ENCODE measurements around the gene CCL5.

DNA sequence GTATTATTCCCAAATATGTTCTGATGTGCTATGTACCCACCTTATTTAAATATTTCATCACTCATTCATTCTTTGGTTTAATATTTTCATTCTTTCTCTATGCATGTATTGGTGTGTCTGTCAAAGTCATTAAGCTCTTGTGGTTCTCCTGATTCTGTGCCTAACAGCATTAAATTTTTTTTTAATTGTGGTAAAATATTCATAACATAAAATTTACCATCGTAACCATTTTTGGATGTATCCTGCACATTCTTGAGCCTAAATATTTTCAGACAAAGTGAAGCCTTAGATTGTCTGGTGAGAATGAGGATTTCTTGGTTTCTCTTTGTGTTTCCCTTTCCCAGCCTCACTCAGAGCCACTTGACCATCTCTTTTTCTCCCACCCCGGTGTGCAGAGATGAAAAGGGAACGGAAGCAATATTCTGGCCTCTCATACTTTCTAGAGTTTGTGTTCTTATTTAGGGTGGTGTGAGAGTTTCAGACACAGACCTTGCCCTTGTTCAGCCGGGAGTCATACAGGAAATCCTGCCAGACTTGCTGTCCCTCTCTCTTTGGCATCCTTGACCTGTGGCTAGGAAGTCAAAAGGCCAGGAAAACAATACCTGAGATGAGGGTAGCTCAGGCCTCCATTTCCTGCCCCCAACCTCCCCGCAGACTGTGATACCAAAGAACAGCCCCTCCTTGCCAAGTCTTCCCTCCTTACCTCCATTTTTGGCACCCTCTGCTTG, 4.9 kb downstream of the CCL5 start:
- TF ChIP-seq POLR2A (IDR thresholded peaks at IDR 0.05) (no peak), POLR2AphosphoS5 (IDR thresholded peaks at IDR 0.05) (peak in 1 of 3 donors; percentile 47)
- TF ChIP-seq, protein P1, sequence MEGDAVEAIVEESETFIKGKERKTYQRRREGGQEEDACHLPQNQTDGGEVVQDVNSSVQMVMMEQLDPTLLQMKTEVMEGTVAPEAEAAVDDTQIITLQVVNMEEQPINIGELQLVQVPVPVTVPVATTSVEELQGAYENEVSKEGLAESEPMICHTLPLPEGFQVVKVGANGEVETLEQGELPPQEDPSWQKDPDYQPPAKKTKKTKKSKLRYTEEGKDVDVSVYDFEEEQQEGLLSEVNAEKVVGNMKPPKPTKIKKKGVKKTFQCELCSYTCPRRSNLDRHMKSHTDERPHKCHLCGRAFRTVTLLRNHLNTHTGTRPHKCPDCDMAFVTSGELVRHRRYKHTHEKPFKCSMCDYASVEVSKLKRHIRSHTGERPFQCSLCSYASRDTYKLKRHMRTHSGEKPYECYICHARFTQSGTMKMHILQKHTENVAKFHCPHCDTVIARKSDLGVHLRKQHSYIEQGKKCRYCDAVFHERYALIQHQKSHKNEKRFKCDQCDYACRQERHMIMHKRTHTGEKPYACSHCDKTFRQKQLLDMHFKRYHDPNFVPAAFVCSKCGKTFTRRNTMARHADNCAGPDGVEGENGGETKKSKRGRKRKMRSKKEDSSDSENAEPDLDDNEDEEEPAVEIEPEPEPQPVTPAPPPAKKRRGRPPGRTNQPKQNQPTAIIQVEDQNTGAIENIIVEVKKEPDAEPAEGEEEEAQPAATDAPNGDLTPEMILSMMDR (IDR thresholded peaks at IDR 0.05 in 8 of 11, conservative IDR thresholded peaks at IDR 0.05 in 3 of 11) = no peak
